K562 (cell line): ENCODE data around the gene SCAMP2. TPM values are rescaled to one million over a fixed set of nuclear protein-coding genes. Genes with fewer than 3 reads are reported as not detected.
A peak's percentile ranks its signal among the peaks of the same experiment; 100 is the strongest.

Source experiments
- ATAC-seq: fragments of 200-7000 bp; cut with Tn5 transposase; 3 replicates; pipeline ENCODE4 v1.9.1; 2020; ENCODE audit warnings: moderate library complexity
- BruUV-seq: library from RNA; stranded (reverse); fragments of 400-500 nt; replicated peaks from 2 replicates; lab custom pipeline; 2021; lab: Mats Ljungman, UMichigan
- CTCF ChIA-PET: fragments of 300-600 bp; formaldehyde crosslinking; extraction: SDS; loops from one replicate; lab custom pipeline; 2021; ENCODE audit warnings: low intra/inter-chr PET ratio; lab: Yijun Ruan, JAX
- POLR2A ChIA-PET: fragments of 300-600, 350-650 bp; sonication (Branson Sonifier 250); formaldehyde crosslinking; extraction: SDS; loops from one replicate; lab custom pipeline; 2021; ENCODE audit warnings: antibody characterized with exemption, inconsistent platforms; lab: Yijun Ruan, JAX
- DNase-seq, 4 experiments: peaks; one replicate each; pipeline versions ENCODE4 v3.0.0 to v3.0.0-alpha.2; 2011 to 2018; ENCODE audit warnings: low spot score in 3 of 4, mixed read lengths in 3 of 4; ENCODE audit errors: extremely low read depth in 1 of 4
- FAIRE-seq: peaks from 2 replicates; lab custom pipeline; 2011; peaks lifted over from hg19 to GRCh38; lab: Jason Lieb, UNC
- H2AFZ ChIP-seq: 2 replicates; pipeline ENCODE4 v1.6.0; 2011; ENCODE audit warnings: low read depth, low read length, control low read depth, inconsistent platforms
- H3K27ac ChIP-seq: fragments of 200-600 bp; 3 replicates; pipeline ENCODE4 v1.8.0; 2011; ENCODE audit warnings: low read depth, mild to moderate bottlenecking, control low read depth, inconsistent platforms, low read length, moderate library complexity, mixed read lengths; ENCODE audit errors: extremely low read depth
- H3K27me3 ChIP-seq, 2 experiments: fragments of 300-600 bp in 1 of 2; 2 replicates in 1 of 2; 3 replicates in 1 of 2; pipeline versions ENCODE4 v1.6.0 to v1.8.0; 2011; ENCODE audit warnings: inconsistent platforms in 2 of 2, low read length in 2 of 2, mild to moderate bottlenecking in 1 of 2, mixed read lengths in 1 of 2, moderate library complexity in 1 of 2; ENCODE audit not compliant: control insufficient read depth in 2 of 2, insufficient read depth in 2 of 2
- H3K36me3 ChIP-seq: fragments of 300-600 bp; 3 replicates; pipeline ENCODE4 v1.8.0; 2011; ENCODE audit warnings: mild to moderate bottlenecking, low read length, inconsistent platforms; ENCODE audit not compliant: control insufficient read depth, insufficient read depth
- H3K4me1 ChIP-seq, 2 experiments: fragments of 200-600 bp in 1 of 2; replicated peaks in 1 of 2; 2 replicates in 1 of 2; 3 replicates in 1 of 2; pipeline versions ENCODE4 v1.5.1 to v1.8.0; 2011; ENCODE audit warnings: inconsistent platforms in 2 of 2, low read length in 2 of 2, mild to moderate bottlenecking in 1 of 2, mixed read lengths in 1 of 2, moderate library complexity in 1 of 2; ENCODE audit not compliant: control insufficient read depth in 2 of 2, insufficient read depth in 2 of 2
- H3K4me2 ChIP-seq: 2 replicates; pipeline ENCODE4 v1.6.1; 2011; ENCODE audit warnings: low read length, control low read depth, inconsistent platforms, mixed read lengths; ENCODE audit not compliant: insufficient read depth
- H3K4me3 ChIP-seq: fragments of 200-600 bp; sonication (generic), shearing (Covaris generic); 2 replicates; pipeline ENCODE4 v1.5.1; 2016; ENCODE audit warnings: control low read depth, inconsistent platforms
- H3K79me2 ChIP-seq: fragments of 200-600 bp; 3 replicates; pipeline ENCODE4 v1.8.0; 2011; ENCODE audit warnings: low read length, inconsistent platforms; ENCODE audit not compliant: control insufficient read depth, insufficient read depth
- H3K9ac ChIP-seq, 2 experiments: 2 replicates each; pipeline versions ENCODE4 v1.6.0 to v1.6.1; 2011; ENCODE audit warnings: low read depth in 2 of 2, low read length in 2 of 2, control low read depth in 1 of 2, inconsistent platforms in 1 of 2, mild to moderate bottlenecking in 1 of 2, mixed read lengths in 1 of 2; ENCODE audit not compliant: insufficient read depth in 1 of 2
- H3K9me1 ChIP-seq: one replicate; pipeline ENCODE4 v1.6.0; 2011; ENCODE audit warnings: inconsistent platforms, mild to moderate bottlenecking, low read length, moderate library complexity; ENCODE audit not compliant: control insufficient read depth, insufficient read depth
- H3K9me3 ChIP-seq: replicated peaks from 2 replicates; pipeline ENCODE4 v1.5.1; 2011; ENCODE audit warnings: low read depth, low read length, inconsistent platforms; ENCODE audit not compliant: control insufficient read depth, insufficient read depth
- H4K20me1 ChIP-seq: replicated peaks from 2 replicates; pipeline ENCODE4 v1.6.1; 2011; ENCODE audit warnings: low read length, inconsistent platforms, mixed read lengths; ENCODE audit not compliant: control insufficient read depth, insufficient read depth
- CBX3 ChIP-seq, 2 experiments: IDR thresholded peaks; 1 replicate in 1 of 2; 2 replicates in 1 of 2; pipeline ENCODE4 v1.6.1; 2012; ENCODE audit warnings: inconsistent platforms in 2 of 2, low read length in 2 of 2, borderline replicate concordance in 1 of 2, control low read depth in 1 of 2
- KDM1A ChIP-seq, 2 experiments: fragments of 450-650 bp; IDR thresholded peaks; 2 replicates each; pipeline ENCODE4 v1.6.1; 2016; ENCODE audit warnings: mild to moderate bottlenecking in 2 of 2
- TFAP4 ChIP-seq: sonication (generic); formaldehyde crosslinking; IDR thresholded peaks from 2 replicates; pipeline ENCODE4 v1.8.0; 2022; ENCODE audit warnings: missing genetic modification reagents, mild to moderate bottlenecking, moderate library complexity, borderline replicate concordance
- ZC3H4 ChIP-seq: sonication (generic); formaldehyde crosslinking; IDR thresholded peaks from 2 replicates; pipeline ENCODE4 v1.9.0; 2021; ENCODE audit warnings: missing genetic modification reagents, borderline replicate concordance
- ZFP36 ChIP-seq: fragments of 150-350 bp; IDR thresholded peaks from 2 replicates; pipeline ENCODE4 v1.6.1; 2018; ENCODE audit warnings: low read length, low read depth; ENCODE audit not compliant: partially characterized antibody
- ZNF174 ChIP-seq: fragments of 250-450 bp; sonication (Bioruptor Pico); IDR thresholded peaks from 2 replicates; pipeline ENCODE4 v1.4.0; 2020; ENCODE audit warnings: mild to moderate bottlenecking
- ZNF3 ChIP-seq: fragments of 250-450 bp; sonication (Bioruptor Pico); IDR thresholded peaks from 2 replicates; pipeline ENCODE4 v1.5.0; 2021; ENCODE audit warnings: mild to moderate bottlenecking, moderate library complexity
- WGBS: fragments of 100-300 bp; shearing (Covaris generic); methylation state at CpG from one replicate; pipeline ENCODE4 v1.1.6; 2016; ENCODE audit warnings: low coverage, mixed read lengths; ENCODE audit not compliant: insufficient coverage; ENCODE audit errors: missing lambda C conversion rate; 5-methylcytosine and 5-hydroxymethylcytosine counted together
- in situ Hi-C: fragments of 300-500 bp; cut with MboI; formaldehyde crosslinking; loops from 4 replicates; pipeline ENCODE4 v1.15.0; 2018; ENCODE audit warnings: inconsistent platforms, mixed read lengths
- intact Hi-C: fragments of 100-400 bp; cut with micrococcal nuclease; formaldehyde crosslinking; loops from 2 replicates; pipeline ENCODE4 v1.14.2; 2022
- polyA plus RNA-seq, 8 experiments: library from polyadenylated mRNA; depleted of rRNA in 4 of 8; stranded (reverse) in 5 of 8; unstranded in 3 of 8; fragments of >200 nt; fragmentation: Nextera tagmentation in 2 of 8; fragmentation: Illumina TruSeq in 1 of 8; extraction: Ambion mirVana in 2 of 8; extraction: Trizol in 1 of 8; gene quantifications; 2 replicates each; pipeline versions ENCODE4 v1.2.1 to v1.2.3, GENCODE V29; 2011 to 2014; ENCODE audit warnings: inconsistent platforms in 1 of 8, missing spikeins in 1 of 8
- total RNA-seq, 7 experiments: library from RNA; depleted of rRNA in 6 of 7; stranded (reverse); fragments of >200 nt in 6 of 7; fragmentation: Illumina TruSeq in 2 of 7; extraction: Trizol in 2 of 7; gene quantifications; 2 replicates each; pipeline versions ENCODE4 v1.2.1 to v1.2.3, GENCODE V29; 2011 to 2021; ENCODE audit warnings: low replicate concordance in 1 of 7
- TF ChIP-seq, protein P1 (sequence below): fragments of 150-350 bp; IDR thresholded peaks from 2 replicates; pipeline ENCODE4 v1.6.1; 2014; ENCODE audit warnings: low read depth, mild to moderate bottlenecking, low read length, borderline replicate concordance
- TF ChIP-seq, protein P2 (sequence below), 2 experiments: IDR thresholded peaks; 2 replicates each; pipeline ENCODE4 v1.6.1; 2011; ENCODE audit warnings: borderline replicate concordance in 1 of 2, control low read depth in 1 of 2, low read depth in 1 of 2, low read length in 1 of 2, mild to moderate bottlenecking in 1 of 2, mixed read lengths in 1 of 2, moderate library complexity in 1 of 2; ENCODE audit not compliant: insufficient read depth in 1 of 2, insufficient read length in 1 of 2, poor library complexity in 1 of 2, severe bottlenecking in 1 of 2; ENCODE audit errors: extremely low read depth in 1 of 2
- TF ChIP-seq, protein P3 (sequence below), 2 experiments: fragments of 200-800 bp in 1 of 2; sonication (Bioruptor generic) in 1 of 2; sonication (generic) in 1 of 2; formaldehyde crosslinking in 1 of 2; IDR thresholded peaks in 1 of 2; conservative IDR thresholded peaks in 1 of 2; 2 replicates each; pipeline versions ENCODE4 v1.5.0 to v1.6.1; 2016 to 2020; ENCODE audit warnings: missing compliant biosample characterization in 1 of 2, missing genetic modification characterization in 1 of 2, missing genetic modification reagents in 1 of 2

Gene SCAMP2
- total and polyA plus RNA-seq, 9 of the 15 experiments (the other 6 are each of a cell fraction or from before 2014, with no cell fraction given): 5.9 to 61.1 (median 20.1) TPM

GRCh38 chr15:74882528-74882927 lies 9.4 kb upstream of the SCAMP2 start:
- Histone ChIP-seq H3K27me3 (no peaks in the 10 kb centered on the region), H3K27ac (no peak overlapping the region), H3K9me3 (peaks cover 6% of the 10 kb centered on the region; the same call in 1 of the 2 replicates), H3K4me3 (no peak overlapping the region), H3K79me2 (no peaks in the 10 kb centered on the region), H2AFZ (no peak overlapping the region), H3K9ac (no peak overlapping the region), H3K4me1 (peaks cover 10% of the 10 kb centered on the region in 2 experiments; a peak in 4 of 5 replicates), H3K9me1 (no peaks in the 10 kb centered on the region), H3K4me2 (no peak overlapping the region), H3K36me3 (no peaks in the 10 kb centered on the region), H4K20me1 (no peaks in the 10 kb centered on the region)
- ChIA-PET CTCF (no interaction called here), POLR2A (interaction anchor here (0.7 to 1.9 kb wide), 4 partner anchors 9 to 24 kb away, joined by 3 to 6 read pairs (median 4); partner anchors contain the start of genes FAM219B and SCAMP2)
- intact Hi-C loops (no loop called here), in situ Hi-C loops (no loop called here)
- TF ChIP-seq ZFP36: peak; percentile 38
- TF ChIP-seq, protein P1, sequence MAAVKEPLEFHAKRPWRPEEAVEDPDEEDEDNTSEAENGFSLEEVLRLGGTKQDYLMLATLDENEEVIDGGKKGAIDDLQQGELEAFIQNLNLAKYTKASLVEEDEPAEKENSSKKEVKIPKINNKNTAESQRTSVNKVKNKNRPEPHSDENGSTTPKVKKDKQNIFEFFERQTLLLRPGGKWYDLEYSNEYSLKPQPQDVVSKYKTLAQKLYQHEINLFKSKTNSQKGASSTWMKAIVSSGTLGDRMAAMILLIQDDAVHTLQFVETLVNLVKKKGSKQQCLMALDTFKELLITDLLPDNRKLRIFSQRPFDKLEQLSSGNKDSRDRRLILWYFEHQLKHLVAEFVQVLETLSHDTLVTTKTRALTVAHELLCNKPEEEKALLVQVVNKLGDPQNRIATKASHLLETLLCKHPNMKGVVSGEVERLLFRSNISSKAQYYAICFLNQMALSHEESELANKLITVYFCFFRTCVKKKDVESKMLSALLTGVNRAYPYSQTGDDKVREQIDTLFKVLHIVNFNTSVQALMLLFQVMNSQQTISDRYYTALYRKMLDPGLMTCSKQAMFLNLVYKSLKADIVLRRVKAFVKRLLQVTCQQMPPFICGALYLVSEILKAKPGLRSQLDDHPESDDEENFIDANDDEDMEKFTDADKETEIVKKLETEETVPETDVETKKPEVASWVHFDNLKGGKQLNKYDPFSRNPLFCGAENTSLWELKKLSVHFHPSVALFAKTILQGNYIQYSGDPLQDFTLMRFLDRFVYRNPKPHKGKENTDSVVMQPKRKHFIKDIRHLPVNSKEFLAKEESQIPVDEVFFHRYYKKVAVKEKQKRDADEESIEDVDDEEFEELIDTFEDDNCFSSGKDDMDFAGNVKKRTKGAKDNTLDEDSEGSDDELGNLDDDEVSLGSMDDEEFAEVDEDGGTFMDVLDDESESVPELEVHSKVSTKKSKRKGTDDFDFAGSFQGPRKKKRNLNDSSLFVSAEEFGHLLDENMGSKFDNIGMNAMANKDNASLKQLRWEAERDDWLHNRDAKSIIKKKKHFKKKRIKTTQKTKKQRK: no peak
- TF ChIP-seq ZNF174: no peak
- 0 out of 3 replicates have a peak, but pooled peaks of 1 of the 2 experiments have one; percentile 28 for TF ChIP-seq CBX3 (IDR thresholded peaks at IDR 0.05; ENCODE audit: borderline replicate concordance in 1 of 2, low read length in 2 of 2)
- TF ChIP-seq, protein P2, sequence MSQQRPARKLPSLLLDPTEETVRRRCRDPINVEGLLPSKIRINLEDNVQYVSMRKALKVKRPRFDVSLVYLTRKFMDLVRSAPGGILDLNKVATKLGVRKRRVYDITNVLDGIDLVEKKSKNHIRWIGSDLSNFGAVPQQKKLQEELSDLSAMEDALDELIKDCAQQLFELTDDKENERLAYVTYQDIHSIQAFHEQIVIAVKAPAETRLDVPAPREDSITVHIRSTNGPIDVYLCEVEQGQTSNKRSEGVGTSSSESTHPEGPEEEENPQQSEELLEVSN (IDR thresholded peaks at IDR 0.05; ENCODE audit: borderline replicate concordance in 1 of 2, extremely low read depth in 1 of 2, insufficient read depth in 1 of 2, insufficient read length in 1 of 2, low read depth in 1 of 2, low read length in 1 of 2, poor library complexity in 1 of 2, severe bottlenecking in 1 of 2): no peak
- TF ChIP-seq TFAP4 (CRISPR knock-in tag): no peak
- TF ChIP-seq ZNF3 (CRISPR knock-in tag): no peak
- TF ChIP-seq ZC3H4 (CRISPR knock-in tag): no peak
- TF ChIP-seq KDM1A (IDR thresholded peaks at IDR 0.05): no peak
- TF ChIP-seq, protein P3, sequence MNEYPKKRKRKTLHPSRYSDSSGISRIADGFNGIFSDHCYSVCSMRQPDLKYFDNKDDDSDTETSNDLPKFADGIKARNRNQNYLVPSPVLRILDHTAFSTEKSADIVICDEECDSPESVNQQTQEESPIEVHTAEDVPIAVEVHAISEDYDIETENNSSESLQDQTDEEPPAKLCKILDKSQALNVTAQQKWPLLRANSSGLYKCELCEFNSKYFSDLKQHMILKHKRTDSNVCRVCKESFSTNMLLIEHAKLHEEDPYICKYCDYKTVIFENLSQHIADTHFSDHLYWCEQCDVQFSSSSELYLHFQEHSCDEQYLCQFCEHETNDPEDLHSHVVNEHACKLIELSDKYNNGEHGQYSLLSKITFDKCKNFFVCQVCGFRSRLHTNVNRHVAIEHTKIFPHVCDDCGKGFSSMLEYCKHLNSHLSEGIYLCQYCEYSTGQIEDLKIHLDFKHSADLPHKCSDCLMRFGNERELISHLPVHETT (CRISPR knock-in tag; conservative IDR thresholded peaks at IDR 0.05 in 1 of 2, IDR thresholded peaks at IDR 0.05 in 1 of 2): no peak
- ATAC-seq (no peak), FAIRE-seq (no peak), DNase-seq (no peak)
- 38% methylated on average over 6 of the region's 6 CpGs for WGBS
- no TSS peak for BruUV-seq
